ENCODE results near the gene ARHGEF28.

DNA sequence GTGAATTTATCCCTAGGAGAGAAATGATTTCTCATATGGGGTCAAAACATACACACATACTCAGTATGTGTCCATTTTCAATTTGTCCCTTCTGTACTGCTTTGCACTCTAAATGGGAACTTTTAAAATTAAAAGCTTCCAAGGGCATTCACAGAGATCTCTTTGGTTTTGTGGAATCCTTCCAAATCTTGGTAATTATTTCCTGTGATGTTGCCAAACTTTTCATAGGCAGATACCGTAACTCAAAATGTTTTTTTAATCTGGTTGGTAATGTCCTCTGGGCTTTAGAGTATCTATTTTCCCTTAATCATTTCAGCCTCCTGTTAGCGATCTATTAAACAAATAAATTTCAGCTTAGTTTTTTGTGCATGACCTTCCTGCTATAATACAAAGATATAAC lies 282.4 kb downstream of the ARHGEF28 start:
- no peak for TF ChIP-seq EZH2 (IDR thresholded peaks at IDR 0.05)
- TF ChIP-seq, protein P1, sequence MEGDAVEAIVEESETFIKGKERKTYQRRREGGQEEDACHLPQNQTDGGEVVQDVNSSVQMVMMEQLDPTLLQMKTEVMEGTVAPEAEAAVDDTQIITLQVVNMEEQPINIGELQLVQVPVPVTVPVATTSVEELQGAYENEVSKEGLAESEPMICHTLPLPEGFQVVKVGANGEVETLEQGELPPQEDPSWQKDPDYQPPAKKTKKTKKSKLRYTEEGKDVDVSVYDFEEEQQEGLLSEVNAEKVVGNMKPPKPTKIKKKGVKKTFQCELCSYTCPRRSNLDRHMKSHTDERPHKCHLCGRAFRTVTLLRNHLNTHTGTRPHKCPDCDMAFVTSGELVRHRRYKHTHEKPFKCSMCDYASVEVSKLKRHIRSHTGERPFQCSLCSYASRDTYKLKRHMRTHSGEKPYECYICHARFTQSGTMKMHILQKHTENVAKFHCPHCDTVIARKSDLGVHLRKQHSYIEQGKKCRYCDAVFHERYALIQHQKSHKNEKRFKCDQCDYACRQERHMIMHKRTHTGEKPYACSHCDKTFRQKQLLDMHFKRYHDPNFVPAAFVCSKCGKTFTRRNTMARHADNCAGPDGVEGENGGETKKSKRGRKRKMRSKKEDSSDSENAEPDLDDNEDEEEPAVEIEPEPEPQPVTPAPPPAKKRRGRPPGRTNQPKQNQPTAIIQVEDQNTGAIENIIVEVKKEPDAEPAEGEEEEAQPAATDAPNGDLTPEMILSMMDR (IDR thresholded peaks at IDR 0.05 in 2 of 3, conservative IDR thresholded peaks at IDR 0.05 in 1 of 3; ENCODE audit: borderline replicate concordance in 1 of 3, insufficient read depth in 1 of 3, low read depth in 2 of 3, low read length in 2 of 3) = no peak
- TF ChIP-seq ZNF274 (IDR thresholded peaks at IDR 0.05; ENCODE audit: low read depth, low read length) = no peak
- no peak for TF ChIP-seq EZH2phosphoT487 (IDR thresholded peaks at IDR 0.05; ENCODE audit: borderline replicate concordance)
- no peak for TF ChIP-seq POLR2A (IDR thresholded peaks at IDR 0.05; ENCODE audit: borderline replicate concordance, extremely low read depth, insufficient read depth, insufficient read length)
- TF ChIP-seq, protein P2, sequence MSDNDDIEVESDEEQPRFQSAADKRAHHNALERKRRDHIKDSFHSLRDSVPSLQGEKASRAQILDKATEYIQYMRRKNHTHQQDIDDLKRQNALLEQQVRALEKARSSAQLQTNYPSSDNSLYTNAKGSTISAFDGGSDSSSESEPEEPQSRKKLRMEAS (IDR thresholded peaks at IDR 0.05) = no peak
- TF ChIP-seq, protein P3, sequence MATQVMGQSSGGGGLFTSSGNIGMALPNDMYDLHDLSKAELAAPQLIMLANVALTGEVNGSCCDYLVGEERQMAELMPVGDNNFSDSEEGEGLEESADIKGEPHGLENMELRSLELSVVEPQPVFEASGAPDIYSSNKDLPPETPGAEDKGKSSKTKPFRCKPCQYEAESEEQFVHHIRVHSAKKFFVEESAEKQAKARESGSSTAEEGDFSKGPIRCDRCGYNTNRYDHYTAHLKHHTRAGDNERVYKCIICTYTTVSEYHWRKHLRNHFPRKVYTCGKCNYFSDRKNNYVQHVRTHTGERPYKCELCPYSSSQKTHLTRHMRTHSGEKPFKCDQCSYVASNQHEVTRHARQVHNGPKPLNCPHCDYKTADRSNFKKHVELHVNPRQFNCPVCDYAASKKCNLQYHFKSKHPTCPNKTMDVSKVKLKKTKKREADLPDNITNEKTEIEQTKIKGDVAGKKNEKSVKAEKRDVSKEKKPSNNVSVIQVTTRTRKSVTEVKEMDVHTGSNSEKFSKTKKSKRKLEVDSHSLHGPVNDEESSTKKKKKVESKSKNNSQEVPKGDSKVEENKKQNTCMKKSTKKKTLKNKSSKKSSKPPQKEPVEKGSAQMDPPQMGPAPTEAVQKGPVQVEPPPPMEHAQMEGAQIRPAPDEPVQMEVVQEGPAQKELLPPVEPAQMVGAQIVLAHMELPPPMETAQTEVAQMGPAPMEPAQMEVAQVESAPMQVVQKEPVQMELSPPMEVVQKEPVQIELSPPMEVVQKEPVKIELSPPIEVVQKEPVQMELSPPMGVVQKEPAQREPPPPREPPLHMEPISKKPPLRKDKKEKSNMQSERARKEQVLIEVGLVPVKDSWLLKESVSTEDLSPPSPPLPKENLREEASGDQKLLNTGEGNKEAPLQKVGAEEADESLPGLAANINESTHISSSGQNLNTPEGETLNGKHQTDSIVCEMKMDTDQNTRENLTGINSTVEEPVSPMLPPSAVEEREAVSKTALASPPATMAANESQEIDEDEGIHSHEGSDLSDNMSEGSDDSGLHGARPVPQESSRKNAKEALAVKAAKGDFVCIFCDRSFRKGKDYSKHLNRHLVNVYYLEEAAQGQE (IDR thresholded peaks at IDR 0.05; ENCODE audit: low read depth) = no peak
- no peak for TF ChIP-seq EGR1 (IDR thresholded peaks at IDR 0.05; ENCODE audit: low read depth)
